GM23338 (cell line): ENCODE measurements around the gene PPP1R9A. TPM values are rescaled to one million over a fixed set of nuclear protein-coding genes. Genes with fewer than 3 reads are reported as not detected.

Experiments used
- ATAC-seq: fragments of 200-7000 bp; cut with Tn5 transposase; 3 replicates; pipeline ENCODE4 v1.9.1; 2020
- DNase-seq: peaks from one replicate; pipeline ENCODE4 v3.0.0-alpha.2; 2015; ENCODE audit warnings: low spot score
- H2AFZ ChIP-seq: fragments of 200-600 bp; sonication (generic); 2 replicates; pipeline ENCODE4 v1.8.0; 2016; ENCODE audit warnings: antibody characterized with exemption, mild to moderate bottlenecking, moderate library complexity
- H3F3A ChIP-seq: fragments of 200-600 bp; sonication (generic); replicated peaks from 2 replicates; pipeline ENCODE4 v1.8.0; 2017; ENCODE audit warnings: antibody characterized with exemption, mixed run types, low read depth
- H3K27ac ChIP-seq: fragments of 200-600 bp; sonication (generic); 2 replicates; pipeline ENCODE4 v1.6.1; 2016; ENCODE audit warnings: low read depth
- H3K27me3 ChIP-seq: fragments of 200-600 bp; sonication (generic); 2 replicates; pipeline ENCODE4 v1.8.0; 2016; ENCODE audit warnings: mild to moderate bottlenecking, mixed run types, moderate library complexity; ENCODE audit not compliant: insufficient read depth
- H3K36me3 ChIP-seq: fragments of 200-600 bp; sonication (generic); 2 replicates; pipeline ENCODE4 v1.8.0; 2016; ENCODE audit warnings: mild to moderate bottlenecking; ENCODE audit not compliant: insufficient read depth
- H3K4me1 ChIP-seq: fragments of 200-600 bp; sonication (generic); 2 replicates; pipeline ENCODE4 v1.8.0; 2016; ENCODE audit warnings: mild to moderate bottlenecking, moderate library complexity; ENCODE audit not compliant: insufficient read depth
- H3K4me2 ChIP-seq: fragments of 200-600 bp; sonication (generic); 2 replicates; pipeline ENCODE4 v1.7.1; 2017; ENCODE audit warnings: mixed run types
- H3K4me3 ChIP-seq: fragments of 200-600 bp; sonication (generic); 2 replicates; pipeline ENCODE4 v1.6.1; 2016; ENCODE audit warnings: mixed run types
- H3K79me2 ChIP-seq: fragments of 200-600 bp; sonication (generic); replicated peaks from 2 replicates; pipeline ENCODE4 v1.8.0; 2017; ENCODE audit warnings: mild to moderate bottlenecking; ENCODE audit not compliant: insufficient read depth
- H3K9me2 ChIP-seq: fragments of 200-600 bp; sonication (generic); 2 replicates; pipeline ENCODE4 v1.8.0; 2017; ENCODE audit not compliant: insufficient read depth
- H4K20me1 ChIP-seq: fragments of 200-600 bp; sonication (generic); replicated peaks from 2 replicates; pipeline ENCODE4 v1.8.0; 2017; ENCODE audit warnings: mild to moderate bottlenecking; ENCODE audit not compliant: insufficient read depth
- H3K27ac Mint-ChIP-seq: 2 replicates; pipeline ENCODE4 v1.8.0; 2020; ENCODE audit warnings: inconsistent platforms, mild to moderate bottlenecking, moderate library complexity, mixed read lengths
- H3K27me3 Mint-ChIP-seq: 3 replicates; pipeline ENCODE4 v1.8.0; 2022; ENCODE audit warnings: low read depth, mild to moderate bottlenecking, moderate library complexity, mixed read lengths, inconsistent platforms; ENCODE audit not compliant: insufficient read depth, poor library complexity
- H3K36me3 Mint-ChIP-seq: 3 replicates; pipeline ENCODE4 v1.8.0; 2021; ENCODE audit warnings: low read depth, mild to moderate bottlenecking, inconsistent platforms, moderate library complexity, mixed read lengths
- H3K4me1 Mint-ChIP-seq: 3 replicates; pipeline ENCODE4 v1.8.0; 2020; ENCODE audit warnings: mild to moderate bottlenecking, inconsistent platforms, mixed read lengths
- H3K4me3 Mint-ChIP-seq: 3 replicates; pipeline ENCODE4 v1.8.0; 2021; ENCODE audit warnings: moderate library complexity, mild to moderate bottlenecking, inconsistent platforms, mixed read lengths
- H3K9me3 Mint-ChIP-seq: 3 replicates; pipeline ENCODE4 v1.8.0; 2020; ENCODE audit warnings: moderate library complexity, mild to moderate bottlenecking, inconsistent platforms, mixed read lengths
- CTCF ChIP-seq, 2 experiments: fragments of 200-600 bp in 1 of 2; sonication (generic) in 1 of 2; conservative IDR thresholded peaks; 2 replicates each; pipeline versions ENCODE4 v1.5.1 to v1.6.1; 2016 to 2017; ENCODE audit warnings: antibody characterized with exemption in 2 of 2, low read depth in 2 of 2, mild to moderate bottlenecking in 2 of 2, moderate library complexity in 1 of 2
- EZH2 ChIP-seq: fragments of 200-600 bp; sonication (generic); IDR thresholded peaks from one replicate; pipeline ENCODE4 v1.8.0; 2017; ENCODE audit warnings: antibody characterized with exemption, mild to moderate bottlenecking, low read depth; ENCODE audit not compliant: unreplicated experiment
- JUNB ChIP-seq: IDR thresholded peaks from one replicate; pipeline ENCODE4 v1.6.1; 2016; ENCODE audit warnings: antibody characterized with exemption; ENCODE audit not compliant: unreplicated experiment
- POLR2AphosphoS5 ChIP-seq: IDR thresholded peaks from 2 replicates; pipeline ENCODE4 v1.6.1; 2016; ENCODE audit warnings: antibody characterized with exemption, low read depth
- STAT1 ChIP-seq: IDR thresholded peaks from one replicate; pipeline ENCODE4 v1.6.1; 2016; ENCODE audit warnings: antibody characterized with exemption; ENCODE audit not compliant: unreplicated experiment
- ZNF114 ChIP-seq: fragments of 250-450 bp; sonication (Bioruptor Pico); IDR thresholded peaks from 2 replicates; pipeline ENCODE4 v1.5.0; 2020; ENCODE audit warnings: mild to moderate bottlenecking, moderate library complexity
- ZNF331 ChIP-seq: fragments of 250-450 bp; sonication (Bioruptor Pico); IDR thresholded peaks from 2 replicates; pipeline ENCODE4 v1.5.0; 2020; ENCODE audit warnings: low read depth, mild to moderate bottlenecking, moderate library complexity
- polyA plus RNA-seq: library from polyadenylated mRNA; unstranded; fragments of >200 nt; fragmentation: Nextera tagmentation; extraction: Ambion mirVana; gene quantifications from 2 replicates; pipeline ENCODE4 v1.2.1, GENCODE V29; 2016
- total RNA-seq: library from RNA; depleted of rRNA; stranded (reverse); fragments of >200 nt; shearing (Covaris generic); gene quantifications from 2 replicates; pipeline ENCODE4 v1.2.3, GENCODE V29; 2014
- TF ChIP-seq, protein P1 (sequence below): IDR thresholded peaks from 2 replicates; pipeline ENCODE4 v1.6.1; 2016; ENCODE audit warnings: antibody characterized with exemption
- TF ChIP-seq, protein P2 (sequence below): IDR thresholded peaks from one replicate; pipeline ENCODE4 v1.6.1; 2018; ENCODE audit warnings: antibody characterized with exemption; ENCODE audit not compliant: unreplicated experiment

Gene PPP1R9A
- total and polyA plus RNA-seq, 2 experiments from 2014 or later = 10.6 to 31.8 TPM

GRCh38 chr7:95113590-95113989 is 206.2 kb downstream of the PPP1R9A start:
- no peaks in the 10 kb centered on the region for H3K27me3 Mint-ChIP-seq
- Histone ChIP-seq H3F3A (no peaks in the 10 kb centered on the region), H3K79me2 (no peaks in the 10 kb centered on the region), H3K4me3 (no peak overlapping the region), H3K4me1 (no peaks in the 10 kb centered on the region), H3K27ac (no peak overlapping the region), H2AFZ (no peak overlapping the region), H3K4me2 (no peak overlapping the region), H3K9me2 (no peaks in the 10 kb centered on the region), H4K20me1 (no peaks in the 10 kb centered on the region), H3K36me3 (no peaks in the 10 kb centered on the region), H3K27me3 (no peaks in the 10 kb centered on the region)
- no peak for ATAC-seq
- peaks cover 8% of the 10 kb centered on the region; the same call in 2 of the 3 replicates for H3K4me1 Mint-ChIP-seq
- H3K9me3 Mint-ChIP-seq = no peaks in the 10 kb centered on the region
- TF ChIP-seq ZNF114 (no peak), JUNB (no peak), ZNF331 (CRISPR knock-in tag) (no peak), STAT1 (no peak), EZH2 (no peak), POLR2AphosphoS5 (no peak), CTCF (conservative IDR thresholded peaks at IDR 0.05; ENCODE audit: low read depth in 2 of 2) (no peak)
- TF ChIP-seq, protein P1, sequence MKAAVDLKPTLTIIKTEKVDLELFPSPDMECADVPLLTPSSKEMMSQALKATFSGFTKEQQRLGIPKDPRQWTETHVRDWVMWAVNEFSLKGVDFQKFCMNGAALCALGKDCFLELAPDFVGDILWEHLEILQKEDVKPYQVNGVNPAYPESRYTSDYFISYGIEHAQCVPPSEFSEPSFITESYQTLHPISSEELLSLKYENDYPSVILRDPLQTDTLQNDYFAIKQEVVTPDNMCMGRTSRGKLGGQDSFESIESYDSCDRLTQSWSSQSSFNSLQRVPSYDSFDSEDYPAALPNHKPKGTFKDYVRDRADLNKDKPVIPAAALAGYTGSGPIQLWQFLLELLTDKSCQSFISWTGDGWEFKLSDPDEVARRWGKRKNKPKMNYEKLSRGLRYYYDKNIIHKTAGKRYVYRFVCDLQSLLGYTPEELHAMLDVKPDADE = no peak
- TF ChIP-seq, protein P2, sequence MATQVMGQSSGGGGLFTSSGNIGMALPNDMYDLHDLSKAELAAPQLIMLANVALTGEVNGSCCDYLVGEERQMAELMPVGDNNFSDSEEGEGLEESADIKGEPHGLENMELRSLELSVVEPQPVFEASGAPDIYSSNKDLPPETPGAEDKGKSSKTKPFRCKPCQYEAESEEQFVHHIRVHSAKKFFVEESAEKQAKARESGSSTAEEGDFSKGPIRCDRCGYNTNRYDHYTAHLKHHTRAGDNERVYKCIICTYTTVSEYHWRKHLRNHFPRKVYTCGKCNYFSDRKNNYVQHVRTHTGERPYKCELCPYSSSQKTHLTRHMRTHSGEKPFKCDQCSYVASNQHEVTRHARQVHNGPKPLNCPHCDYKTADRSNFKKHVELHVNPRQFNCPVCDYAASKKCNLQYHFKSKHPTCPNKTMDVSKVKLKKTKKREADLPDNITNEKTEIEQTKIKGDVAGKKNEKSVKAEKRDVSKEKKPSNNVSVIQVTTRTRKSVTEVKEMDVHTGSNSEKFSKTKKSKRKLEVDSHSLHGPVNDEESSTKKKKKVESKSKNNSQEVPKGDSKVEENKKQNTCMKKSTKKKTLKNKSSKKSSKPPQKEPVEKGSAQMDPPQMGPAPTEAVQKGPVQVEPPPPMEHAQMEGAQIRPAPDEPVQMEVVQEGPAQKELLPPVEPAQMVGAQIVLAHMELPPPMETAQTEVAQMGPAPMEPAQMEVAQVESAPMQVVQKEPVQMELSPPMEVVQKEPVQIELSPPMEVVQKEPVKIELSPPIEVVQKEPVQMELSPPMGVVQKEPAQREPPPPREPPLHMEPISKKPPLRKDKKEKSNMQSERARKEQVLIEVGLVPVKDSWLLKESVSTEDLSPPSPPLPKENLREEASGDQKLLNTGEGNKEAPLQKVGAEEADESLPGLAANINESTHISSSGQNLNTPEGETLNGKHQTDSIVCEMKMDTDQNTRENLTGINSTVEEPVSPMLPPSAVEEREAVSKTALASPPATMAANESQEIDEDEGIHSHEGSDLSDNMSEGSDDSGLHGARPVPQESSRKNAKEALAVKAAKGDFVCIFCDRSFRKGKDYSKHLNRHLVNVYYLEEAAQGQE = no peak
- no peak for DNase-seq
- no peaks in the 10 kb centered on the region for H3K36me3 Mint-ChIP-seq
- no peak overlapping the region for H3K27ac Mint-ChIP-seq
- H3K4me3 Mint-ChIP-seq = no peak overlapping the region
